ENCODE results near the gene MYO3B.

The MYO3B gene

DNA sequence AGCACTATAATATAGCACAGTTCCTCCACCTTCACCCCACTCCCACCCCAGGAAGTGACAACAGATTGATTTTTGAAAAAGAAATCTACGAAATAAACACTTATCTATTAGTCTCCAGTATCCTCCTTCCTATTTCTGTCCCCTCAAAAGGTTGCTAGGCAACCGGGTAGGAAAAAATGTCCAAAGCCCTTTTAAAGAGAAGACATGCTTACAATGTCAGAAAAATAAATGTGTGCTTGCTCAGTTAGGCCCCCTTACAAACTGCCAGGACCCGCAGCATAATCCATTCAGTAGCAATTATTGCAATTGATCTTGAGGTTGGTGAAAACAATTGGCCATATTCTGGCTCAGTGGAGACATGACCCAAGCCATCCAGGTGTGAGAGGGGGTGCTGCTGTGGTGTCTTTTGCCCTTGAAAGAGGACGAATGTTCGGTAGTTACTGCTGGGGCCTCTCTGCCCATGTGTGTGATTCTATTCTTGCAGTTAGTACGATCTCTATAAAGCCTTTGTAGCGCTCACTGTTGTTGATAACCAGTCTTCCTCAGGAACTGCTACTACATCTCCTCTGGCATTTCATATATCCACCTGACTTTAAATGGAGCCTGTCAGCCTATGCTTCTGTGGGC is 144.3 kb downstream of the MYO3B start:
- TF ChIP-seq CTCF (IDR thresholded peaks at IDR 0.05; ENCODE audit: borderline replicate concordance, control extremely low read depth, extremely low read depth, insufficient read depth, missing control alignments) = no peak
- DNase-seq (ENCODE audit: low spot score) = no peak
- in situ Hi-C loops (cut with MboI; ENCODE audit: low sequenced_read_pairs, unreplicated experiment) = no loop called here

- TF ChIP-seq CTCF (IDR thresholded peaks at IDR 0.05; ENCODE audit: borderline replicate concordance, control extremely low read depth, extremely low read depth, insufficient read depth, missing control alignments) = no peak
- in situ Hi-C loops (cut with MboI; ENCODE audit: low sequenced_read_pairs, unreplicated experiment) = no loop called here
- DNase-seq (ENCODE audit: low spot score) = no peak
Observed at GRCh38 chr2:170323743-170324142, 145.8 kb downstream of the MYO3B start.

DNA sequence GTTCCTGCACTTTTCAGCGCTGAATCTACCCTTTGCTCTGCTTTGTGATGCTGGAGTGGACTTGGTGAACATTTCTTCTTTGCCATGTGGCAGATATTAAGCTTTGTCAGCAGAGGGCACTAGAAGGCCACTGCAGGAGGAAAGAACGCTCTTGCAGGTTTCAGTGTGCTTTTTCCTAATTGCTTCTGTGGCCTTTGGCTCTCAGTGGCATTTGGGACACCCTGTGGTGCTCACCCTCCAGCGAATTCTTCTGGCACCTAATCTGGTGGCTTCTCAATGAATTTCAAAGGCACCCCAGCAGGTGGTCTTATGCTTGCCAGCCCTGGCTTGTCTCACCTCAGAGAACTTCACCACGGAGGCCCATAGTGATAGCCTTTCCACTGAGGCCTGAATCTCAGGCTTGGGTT is 146.7 kb downstream of the MYO3B start:
- TF ChIP-seq CTCF (IDR thresholded peaks at IDR 0.05; ENCODE audit: borderline replicate concordance, control extremely low read depth, extremely low read depth, insufficient read depth, missing control alignments) = peak; percentile 63
- DNase-seq (ENCODE audit: low spot score) = peak; percentile 32
- in situ Hi-C loops (cut with MboI; ENCODE audit: low sequenced_read_pairs, unreplicated experiment) = no loop called here

GRCh38 chr2:170330881-170331280 is 152.9 kb downstream of the MYO3B start:
- in situ Hi-C loops (cut with MboI; ENCODE audit: low sequenced_read_pairs, unreplicated experiment) = no loop called here
- no peak for TF ChIP-seq CTCF (IDR thresholded peaks at IDR 0.05; ENCODE audit: borderline replicate concordance, control extremely low read depth, extremely low read depth, insufficient read depth, missing control alignments)
- no peak for DNase-seq (ENCODE audit: low spot score)

DNA sequence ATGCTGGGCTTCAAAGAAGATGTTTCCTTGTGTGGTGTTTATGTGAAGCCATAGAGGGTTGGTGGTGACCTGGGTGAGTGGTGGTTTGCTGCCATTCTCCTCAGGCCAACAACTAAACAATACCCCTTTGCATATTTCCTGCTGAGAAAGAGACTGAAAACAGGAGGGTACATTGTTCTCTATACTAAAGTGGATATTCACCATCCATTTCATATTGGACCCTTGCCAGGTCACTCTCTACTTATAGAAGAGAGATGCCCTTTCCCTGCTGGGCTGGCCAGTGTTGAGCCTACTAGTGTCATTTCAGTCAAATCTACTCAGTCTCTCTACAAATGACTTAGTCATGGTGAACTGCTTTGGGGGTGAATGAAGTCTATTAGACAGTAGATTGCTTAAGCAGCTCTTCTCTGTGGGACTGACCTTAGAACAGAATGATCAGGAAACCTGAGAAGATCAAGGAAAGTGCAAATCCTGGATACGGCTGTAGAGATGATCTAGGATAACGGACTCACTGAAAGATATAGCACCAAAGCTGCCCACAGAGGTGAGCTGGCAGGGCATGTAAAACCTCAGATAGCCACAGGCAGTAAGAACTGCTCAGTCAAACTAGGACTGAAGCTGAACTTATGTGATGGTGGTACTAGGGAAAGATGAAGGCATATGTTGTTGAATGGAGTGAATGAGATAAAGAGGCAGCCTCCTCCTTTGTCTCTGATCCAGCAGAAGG is 154.9 kb downstream of the MYO3B start:
- DNase-seq (ENCODE audit: low spot score) = no peak
- in situ Hi-C loops (cut with MboI; ENCODE audit: low sequenced_read_pairs, unreplicated experiment) = no loop called here
- TF ChIP-seq CTCF (IDR thresholded peaks at IDR 0.05; ENCODE audit: borderline replicate concordance, control extremely low read depth, extremely low read depth, insufficient read depth, missing control alignments) = no peak

DNA sequence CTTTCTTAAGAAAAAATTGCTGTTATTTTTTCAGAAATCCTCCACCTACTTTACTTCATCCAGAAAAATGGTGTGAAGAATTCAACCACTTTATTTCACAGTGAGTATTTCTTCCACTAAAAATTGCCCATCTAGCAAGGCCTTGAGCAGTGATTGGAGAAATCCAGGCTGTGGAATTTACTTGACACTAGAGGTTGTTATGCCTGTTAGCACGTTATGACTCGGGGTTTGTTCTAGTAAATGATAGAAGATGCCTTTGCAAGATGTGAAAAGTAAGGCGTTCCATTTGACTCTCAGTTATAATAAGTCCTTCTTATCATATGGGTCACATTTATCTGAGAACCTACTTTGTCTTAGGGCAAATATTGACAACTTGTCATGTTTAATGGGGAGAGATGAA is 157.4 kb downstream of the MYO3B start:
- TF ChIP-seq CTCF (IDR thresholded peaks at IDR 0.05; ENCODE audit: borderline replicate concordance, control extremely low read depth, extremely low read depth, insufficient read depth, missing control alignments) = no peak
- DNase-seq (ENCODE audit: low spot score) = no peak
- in situ Hi-C loops (cut with MboI; ENCODE audit: low sequenced_read_pairs, unreplicated experiment) = no loop called here
